Neural progenitor cell (in vitro differentiated cells): Measurements from ENCODE around the gene ADM. TPM values are rescaled to one million over a fixed set of nuclear protein-coding genes. Genes with fewer than 3 reads are reported as not detected.

Experiments used
- DNase-seq: peaks from one replicate; pipeline ENCODE4 v3.0.0-alpha.2; 2016; ENCODE audit warnings: low spot score
- H2AFZ ChIP-seq: fragments of 200-600 bp; sonication (generic); replicated peaks from 2 replicates; pipeline ENCODE4 v1.6.1; 2016; ENCODE audit warnings: antibody characterized with exemption
- H3F3A ChIP-seq: fragments of 200-600 bp; sonication (generic); 2 replicates; pipeline ENCODE4 v1.6.1; 2016; ENCODE audit warnings: antibody characterized with exemption, low read depth
- H3K27ac ChIP-seq: fragments of 200-600 bp; sonication (generic); 2 replicates; pipeline ENCODE4 v1.5.1; 2016; ENCODE audit warnings: mild to moderate bottlenecking
- H3K27me3 ChIP-seq: fragments of 200-600 bp; sonication (generic); 2 replicates; pipeline ENCODE4 v1.6.1; 2016; ENCODE audit warnings: mild to moderate bottlenecking, moderate library complexity
- H3K36me3 ChIP-seq: fragments of 200-600 bp; sonication (generic); 2 replicates; pipeline ENCODE4 v1.5.1; 2016
- H3K4me1 ChIP-seq: fragments of 200-600 bp; sonication (generic); 2 replicates; pipeline ENCODE4 v1.6.1; 2016; ENCODE audit warnings: mixed run types
- H3K4me2 ChIP-seq: fragments of 200-600 bp; sonication (generic); 2 replicates; pipeline ENCODE4 v1.6.1; 2016
- H3K4me3 ChIP-seq: fragments of 200-600 bp; sonication (generic); 2 replicates; pipeline ENCODE4 v1.5.1; 2016
- H3K79me2 ChIP-seq: fragments of 200-600 bp; sonication (generic); 2 replicates; pipeline ENCODE4 v1.6.1; 2016; ENCODE audit warnings: low read depth
- H3K9ac ChIP-seq: fragments of 200-600 bp; sonication (generic); 2 replicates; pipeline ENCODE4 v1.6.1; 2016
- H3K9me3 ChIP-seq: fragments of 200-600 bp; sonication (generic); 2 replicates; pipeline ENCODE4 v1.5.1; 2016; ENCODE audit warnings: low read depth
- H4K20me1 ChIP-seq: fragments of 200-600 bp; sonication (generic); 2 replicates; pipeline ENCODE4 v1.6.1; 2016; ENCODE audit warnings: low read depth
- H3K27ac Mint-ChIP-seq: 3 replicates; pipeline ENCODE4 v1.8.0; 2021; ENCODE audit warnings: mixed read lengths
- H3K27me3 Mint-ChIP-seq: 2 replicates; pipeline ENCODE4 v1.8.0; 2022; ENCODE audit warnings: low read depth, mild to moderate bottlenecking, inconsistent platforms, moderate library complexity, mixed read lengths; ENCODE audit not compliant: insufficient read depth
- H3K36me3 Mint-ChIP-seq: 3 replicates; pipeline ENCODE4 v1.8.0; 2021; ENCODE audit warnings: mixed read lengths
- H3K4me1 Mint-ChIP-seq: 3 replicates; pipeline ENCODE4 v1.8.0; 2021; ENCODE audit warnings: mixed read lengths
- H3K4me3 Mint-ChIP-seq: 3 replicates; pipeline ENCODE4 v1.8.0; 2021; ENCODE audit warnings: mild to moderate bottlenecking, moderate library complexity, mixed read lengths
- H3K9me3 Mint-ChIP-seq: 3 replicates; pipeline ENCODE4 v1.8.0; 2020; ENCODE audit warnings: mixed read lengths
- CTCF ChIP-seq: fragments of 200-600 bp; sonication (generic); IDR thresholded peaks from 2 replicates; pipeline ENCODE4 v1.5.1; 2017; ENCODE audit warnings: antibody characterized with exemption, mild to moderate bottlenecking
- EZH2 ChIP-seq: fragments of 200-600 bp; sonication (generic); IDR thresholded peaks from 2 replicates; pipeline ENCODE4 v1.6.1; 2017; ENCODE audit warnings: antibody characterized with exemption, mild to moderate bottlenecking, moderate library complexity
- EZH2phosphoT487 ChIP-seq: fragments of 200-600 bp; sonication (generic); IDR thresholded peaks from 2 replicates; pipeline ENCODE4 v1.6.1; 2017; ENCODE audit warnings: antibody characterized with exemption
- total RNA-seq: library from RNA; depleted of rRNA; stranded (reverse); fragments of >200 nt; gene quantifications from 2 replicates; pipeline ENCODE4 v1.2.3, GENCODE V29; 2015; ENCODE audit warnings: low replicate concordance

ADM gene
- total RNA-seq, 1 donor from 2014 or later: 3.8 TPM

- no peak for TF ChIP-seq EZH2phosphoT487
- no peak for TF ChIP-seq CTCF
- Histone ChIP-seq H3K79me2 (peaks cover 63% of the 10 kb centered on the region), H3K27ac (no peak overlapping the region), H3F3A (peaks cover 3% of the 10 kb centered on the region), H3K4me1 (peaks cover 7% of the 10 kb centered on the region), H3K9ac (no peak overlapping the region), H3K4me3 (no peak overlapping the region), H4K20me1 (peaks cover 11% of the 10 kb centered on the region), H3K4me2 (no peak overlapping the region), H2AFZ (no peak overlapping the region), H3K36me3 (no peaks in the 10 kb centered on the region), H3K9me3 (no peaks in the 10 kb centered on the region), H3K27me3 (no peaks in the 10 kb centered on the region)
- H3K27me3 Mint-ChIP-seq: no peaks in the 10 kb centered on the region
- peaks cover 6% of the 10 kb centered on the region for H3K36me3 Mint-ChIP-seq
- no peak for DNase-seq
- H3K27ac Mint-ChIP-seq: peak overlapping the region; percentile 68
- H3K9me3 Mint-ChIP-seq: no peaks in the 10 kb centered on the region
- peaks cover 15% of the 10 kb centered on the region for H3K4me1 Mint-ChIP-seq
- no peak overlapping the region for H3K4me3 Mint-ChIP-seq
Measured at GRCh38 chr11:10287766-10288715, 16.8 kb upstream of the ADM start.

GRCh38 chr11:10288881-10289764, 15.8 kb upstream of the ADM start:
- peak overlapping the region; percentile 68 for H3K27ac Mint-ChIP-seq
- no peak for TF ChIP-seq CTCF
- TF ChIP-seq EZH2: no peak
- TF ChIP-seq EZH2phosphoT487: no peak
- no peak overlapping the region for H3K4me2 ChIP-seq
- no peak overlapping the region for H3K27ac ChIP-seq
- no peaks in the 10 kb centered on the region for H3K27me3 ChIP-seq
- H4K20me1 ChIP-seq: peaks cover 11% of the 10 kb centered on the region
- H3K36me3 Mint-ChIP-seq: peaks cover 6% of the 10 kb centered on the region
- H3K4me1 Mint-ChIP-seq: peaks cover 16% of the 10 kb centered on the region
- no peak overlapping the region for H2AFZ ChIP-seq
- H3K4me1 ChIP-seq: peaks cover 9% of the 10 kb centered on the region
- H3K36me3 ChIP-seq: no peaks in the 10 kb centered on the region
- peaks cover 13% of the 10 kb centered on the region for H3F3A ChIP-seq
- no peaks in the 10 kb centered on the region for H3K9me3 Mint-ChIP-seq
- no peak overlapping the region for H3K9ac ChIP-seq
- peaks cover 63% of the 10 kb centered on the region for H3K79me2 ChIP-seq
- no peaks in the 10 kb centered on the region for H3K9me3 ChIP-seq
- H3K4me3 ChIP-seq: no peak overlapping the region
- H3K4me3 Mint-ChIP-seq: no peak overlapping the region
- no peak for DNase-seq
- no peaks in the 10 kb centered on the region for H3K27me3 Mint-ChIP-seq

GRCh38 chr11:10289765-10290380, 15.0 kb upstream of the ADM start:
- no peaks in the 10 kb centered on the region for H3K9me3 ChIP-seq
- TF ChIP-seq EZH2phosphoT487 (no peak), EZH2 (no peak), CTCF (no peak)
- H3K9ac ChIP-seq: no peak overlapping the region
- no peak overlapping the region for H3K4me2 ChIP-seq
- H3K4me3 ChIP-seq: no peak overlapping the region
- H3K27ac ChIP-seq: no peak overlapping the region
- Mint-ChIP-seq H3K27me3 (no peaks in the 10 kb centered on the region), H3K4me1 (peaks cover 17% of the 10 kb centered on the region), H3K36me3 (peaks cover 6% of the 10 kb centered on the region), H3K4me3 (no peak overlapping the region), H3K27ac (no peak overlapping the region), H3K9me3 (no peaks in the 10 kb centered on the region)
- H3K27me3 ChIP-seq: peaks cover 2% of the 10 kb centered on the region
- H3K36me3 ChIP-seq: no peaks in the 10 kb centered on the region
- DNase-seq: no peak
- peaks cover 19% of the 10 kb centered on the region for H3F3A ChIP-seq
- H3K79me2 ChIP-seq: peaks cover 56% of the 10 kb centered on the region
- H2AFZ ChIP-seq: no peak overlapping the region
- peaks cover 10% of the 10 kb centered on the region for H3K4me1 ChIP-seq
- peaks cover 11% of the 10 kb centered on the region for H4K20me1 ChIP-seq
